GM18870 (cell line): Measurements from ENCODE around the gene NOL3.

Experiments used
- ATAC-seq: cut with Tn5 transposase; IDR thresholded peaks from one replicate; pipeline ENCODE4 v1.9.1; 2021; ENCODE audit warnings: moderate library complexity; ENCODE audit not compliant: unreplicated experiment

NOL3 gene

GRCh38 chr16:67188323-67188722 lies 18.0 kb downstream of the NOL3 start:
- no peak for ATAC-seq

- no peak for ATAC-seq
Observed at GRCh38 chr16:67188798-67189197, 18.5 kb downstream of the NOL3 start.

- no peak for ATAC-seq
Observed at GRCh38 chr16:67190041-67190440, 19.7 kb downstream of the NOL3 start, which contains the start of gene EXOC3L1. EXOC3L1 (minus strand) TSS chr16:67190136; CDS start chr16:67189676, 460 bp downstream.

GRCh38 chr16:67190448-67191399 lies 20.4 kb downstream of the NOL3 start:
- no peak for ATAC-seq

GRCh38 chr16:67191411-67191994 lies 21.2 kb downstream of the NOL3 start:
- ATAC-seq, result no peak

- peak; percentile 54 for ATAC-seq
Observed at GRCh38 chr16:67191995-67192681, 21.8 kb downstream of the NOL3 start, which contains the start of gene E2F4. E2F4 (plus strand) TSS chr16:67192155; CDS start chr16:67192228, 73 bp downstream.

- ATAC-seq, result no peak
Observed at GRCh38 chr16:67192781-67193361, 22.5 kb downstream of the NOL3 start.

GRCh38 chr16:67193536-67193935 lies 23.2 kb downstream of the NOL3 start:
- no peak for ATAC-seq

- ATAC-seq, result no peak
Observed at GRCh38 chr16:67194260-67194659, 23.9 kb downstream of the NOL3 start.

- no peak for ATAC-seq
Observed at GRCh38 chr16:67195676-67196075, 25.3 kb downstream of the NOL3 start.

- ATAC-seq, result no peak
Observed at GRCh38 chr16:67196881-67197280, 26.5 kb downstream of the NOL3 start.

GRCh38 chr16:67197704-67198103 lies 27.4 kb downstream of the NOL3 start:
- no peak for ATAC-seq

GRCh38 chr16:67198238-67198734 lies 27.9 kb downstream of the NOL3 start:
- ATAC-seq, result no peak

GRCh38 chr16:67199011-67199807 lies 28.9 kb downstream of the NOL3 start, which contains the start of gene ELMO3:
ELMO3 (plus strand) TSS chr16:67199131; CDS start chr16:67199327, 196 bp downstream.
- no peak for ATAC-seq

GRCh38 chr16:67199808-67200198 lies 29.5 kb downstream of the NOL3 start:
- ATAC-seq, result no peak

GRCh38 chr16:67200491-67200890 lies 30.2 kb downstream of the NOL3 start:
- no peak for ATAC-seq

GRCh38 chr16:67201411-67202345 lies 31.3 kb downstream of the NOL3 start:
- no peak for ATAC-seq

GRCh38 chr16:67202426-67202825 lies 32.1 kb downstream of the NOL3 start:
- ATAC-seq, result no peak

GRCh38 chr16:67202956-67203493 lies 32.7 kb downstream of the NOL3 start:
- ATAC-seq, result no peak
